ENCODE data around the gene RERE. TPM values are rescaled to one million over a fixed set of nuclear protein-coding genes. Genes with fewer than 3 reads are reported as not detected.

RERE gene
- total RNA-seq, 1 experiment from 2014 or later = 73.4 TPM

GRCh38 chr1:8523666-8524206, 293.7 kb downstream of the RERE start:
- Histone ChIP-seq H3K27me3 (ENCODE audit: insufficient read depth, low read depth) (no peaks in the 10 kb centered on the region), H2AFZ (no peak overlapping the region), H3K79me2 (ENCODE audit: low read depth) (peaks cover 21% of the 10 kb centered on the region), H3F3A (ENCODE audit: insufficient read depth, low read depth) (peaks cover 20% of the 10 kb centered on the region; the same call in 1 of the 2 replicates), H3K36me3 (ENCODE audit: low read depth) (no peaks in the 10 kb centered on the region), H3K9me3 (ENCODE audit: insufficient read depth, low read depth) (no peaks in the 10 kb centered on the region), H4K20me1 (ENCODE audit: insufficient read depth) (0 out of 2 replicates have a peak, but pooled peaks cover 3% of the 10 kb centered on the region), H3K27ac (no peak overlapping the region), H3K4me3 (no peak overlapping the region), H3K4me1 (replicated peaks; ENCODE audit: insufficient read depth) (peaks cover 18% of the 10 kb centered on the region), H3K4me2 (no peak overlapping the region), H3K9me2 (ENCODE audit: insufficient read depth) (no peaks in the 10 kb centered on the region)
- ChIA-PET POLR2A (ENCODE audit: unreplicated experiment) (interaction anchor here (0.6 kb wide), 1 partner anchor 40 kb away, joined by 8 read pairs; no protein-coding TSS in a partner anchor), CTCF (no interaction called here)
- no TSS peak for BruUV-seq (replicated peaks)
- intact Hi-C loops (cut with micrococcal nuclease; ENCODE audit: unreplicated experiment) = no loop called here
- no peak for DNase-seq
- TF ChIP-seq CTCF (conservative IDR thresholded peaks at IDR 0.05) = no peak
- no peak for TF ChIP-seq EZH2 (IDR thresholded peaks at IDR 0.05; ENCODE audit: low read depth)

GRCh38 chr1:8520483-8520966, 296.9 kb downstream of the RERE start:
- intact Hi-C loops (cut with micrococcal nuclease; ENCODE audit: unreplicated experiment) = no loop called here
- Histone ChIP-seq H3K9me2 (ENCODE audit: insufficient read depth) (no peaks in the 10 kb centered on the region), H3F3A (ENCODE audit: insufficient read depth, low read depth) (peaks cover 11% of the 10 kb centered on the region; the same call in 1 of the 2 replicates), H3K4me2 (no peak overlapping the region), H3K27me3 (ENCODE audit: insufficient read depth, low read depth) (no peaks in the 10 kb centered on the region), H3K27ac (no peak overlapping the region), H3K4me1 (replicated peaks; ENCODE audit: insufficient read depth) (peaks cover 10% of the 10 kb centered on the region), H2AFZ (no peak overlapping the region), H3K36me3 (ENCODE audit: low read depth) (no peaks in the 10 kb centered on the region), H3K4me3 (no peak overlapping the region), H3K9me3 (ENCODE audit: insufficient read depth, low read depth) (no peaks in the 10 kb centered on the region), H4K20me1 (ENCODE audit: insufficient read depth) (0 out of 2 replicates have a peak, but pooled peaks cover 3% of the 10 kb centered on the region), H3K79me2 (ENCODE audit: low read depth) (peaks cover 21% of the 10 kb centered on the region)
- no TSS peak for BruUV-seq (replicated peaks)
- DNase-seq = no peak
- ChIA-PET CTCF (interaction anchor here (0.7 kb wide), 1 partner anchor 118 kb away, joined by 7 read pairs; no protein-coding TSS in a partner anchor), POLR2A (ENCODE audit: unreplicated experiment) (no interaction called here)
- no peak for TF ChIP-seq EZH2 (IDR thresholded peaks at IDR 0.05; ENCODE audit: low read depth)
- TF ChIP-seq CTCF (conservative IDR thresholded peaks at IDR 0.05) = no peak

- Histone ChIP-seq H3K9me2 (ENCODE audit: insufficient read depth) (no peaks in the 10 kb centered on the region), H3K79me2 (ENCODE audit: low read depth) (peaks cover 14% of the 10 kb centered on the region), H3F3A (ENCODE audit: insufficient read depth, low read depth) (no peaks in the 10 kb centered on the region), H3K4me1 (replicated peaks; ENCODE audit: insufficient read depth) (peaks cover under 1% of the 10 kb centered on the region), H3K36me3 (ENCODE audit: low read depth) (no peaks in the 10 kb centered on the region), H4K20me1 (ENCODE audit: insufficient read depth) (0 out of 2 replicates have a peak, but pooled peaks cover 3% of the 10 kb centered on the region), H3K9me3 (ENCODE audit: insufficient read depth, low read depth) (no peaks in the 10 kb centered on the region), H3K27me3 (ENCODE audit: insufficient read depth, low read depth) (no peaks in the 10 kb centered on the region), H3K4me2 (no peak overlapping the region), H2AFZ (no peak overlapping the region), H3K4me3 (no peak overlapping the region), H3K27ac (no peak overlapping the region)
- POLR2A ChIA-PET (ENCODE audit: unreplicated experiment) = interaction anchor here (0.6 kb wide), 1 partner anchor 92 kb away, joined by 4 read pairs; no protein-coding TSS in a partner anchor
- BruUV-seq (replicated peaks) = no TSS peak
- intact Hi-C loops (cut with micrococcal nuclease; ENCODE audit: unreplicated experiment) = no loop called here
- CTCF ChIA-PET = no interaction called here
- no peak for DNase-seq
- no peak for TF ChIP-seq EZH2 (IDR thresholded peaks at IDR 0.05; ENCODE audit: low read depth)
- no peak for TF ChIP-seq CTCF (conservative IDR thresholded peaks at IDR 0.05)
These were observed 298.3 kb downstream of the RERE start for GRCh38 chr1:8519167-8519566.

All from PC-9 (cell line).